Liver (tissue), 9 donors: ENCODE results near the gene TIFAB. TPM values are rescaled to one million over a fixed set of nuclear protein-coding genes. Genes with fewer than 3 reads are reported as not detected.

ENCODE experiments used
- DNase-seq: peaks from one replicate; pipeline ENCODE4 v3.0.0-alpha.2; 2017; ENCODE audit warnings: low spot score
- H3K27ac ChIP-seq, 2 donors: one replicate each; pipeline ENCODE4 v1.7.0; 2013; ENCODE audit warnings: inconsistent platforms in 2 of 2, low read length in 2 of 2, control low read depth in 1 of 2, low read depth in 1 of 2, mild to moderate bottlenecking in 1 of 2
- H3K27me3 ChIP-seq, 4 donors: one replicate each; pipeline versions ENCODE4 v1.6.1 to v1.7.0; 2013; ENCODE audit warnings: low read length in 3 of 4, inconsistent platforms in 1 of 4, mild to moderate bottlenecking in 1 of 4, moderate library complexity in 1 of 4; ENCODE audit not compliant: control insufficient read depth in 4 of 4, insufficient read depth in 4 of 4
- H3K36me3 ChIP-seq, 4 donors: one replicate each; pipeline versions ENCODE4 v1.6.1 to v1.7.0; 2013; ENCODE audit warnings: low read length in 3 of 4, mild to moderate bottlenecking in 3 of 4, low read depth in 1 of 4, moderate library complexity in 1 of 4; ENCODE audit not compliant: control insufficient read depth in 4 of 4, insufficient read depth in 3 of 4
- H3K4me1 ChIP-seq, 4 donors: one replicate each; pipeline versions ENCODE4 v1.6.1 to v1.7.0; 2013; ENCODE audit warnings: low read length in 3 of 4, mild to moderate bottlenecking in 3 of 4, moderate library complexity in 1 of 4; ENCODE audit not compliant: control insufficient read depth in 4 of 4, insufficient read depth in 4 of 4
- H3K4me3 ChIP-seq, 3 donors: one replicate each; pipeline versions ENCODE4 v1.6.1 to v1.7.0; 2013; ENCODE audit warnings: low read length in 3 of 3, control low read depth in 1 of 3, low read depth in 1 of 3, mild to moderate bottlenecking in 1 of 3
- H3K9ac ChIP-seq, 2 donors: one replicate each; pipeline ENCODE4 v1.7.0; 2013; ENCODE audit warnings: low read length in 2 of 2, mild to moderate bottlenecking in 2 of 2, moderate library complexity in 2 of 2, control low read depth in 1 of 2, low read depth in 1 of 2
- H3K9me3 ChIP-seq, 4 donors: one replicate each; pipeline versions ENCODE4 v1.6.1 to v1.7.0; 2013; ENCODE audit warnings: low read length in 3 of 4; ENCODE audit not compliant: control insufficient read depth in 4 of 4
- ATF3 ChIP-seq: IDR thresholded peaks from 2 replicates; pipeline ENCODE4 v1.6.1; 2016; ENCODE audit warnings: antibody characterized with exemption
- CTCF ChIP-seq: fragments of 150-350 bp; IDR thresholded peaks from 2 replicates; pipeline ENCODE4 v1.5.1; 2017; ENCODE audit warnings: improper control_type of control experiment, low read depth, low read length; ENCODE audit not compliant: missing input control
- FOXA1 ChIP-seq: IDR thresholded peaks from 2 replicates; pipeline ENCODE4 v1.6.1; 2016; ENCODE audit warnings: antibody characterized with exemption
- FOXA2 ChIP-seq: IDR thresholded peaks from 2 replicates; pipeline ENCODE4 v1.6.1; 2016; ENCODE audit warnings: antibody characterized with exemption
- GABPA ChIP-seq, 2 donors: IDR thresholded peaks in 1 of 2; conservative IDR thresholded peaks in 1 of 2; 2 replicates each; pipeline ENCODE4 v1.6.1; 2016; ENCODE audit warnings: antibody characterized with exemption in 2 of 2, mild to moderate bottlenecking in 1 of 2, moderate library complexity in 1 of 2
- HNF4A ChIP-seq, 2 donors: conservative IDR thresholded peaks; 2 replicates each; pipeline ENCODE4 v1.6.1; 2016; ENCODE audit warnings: antibody characterized with exemption in 2 of 2, mild to moderate bottlenecking in 2 of 2
- HNF4G ChIP-seq: IDR thresholded peaks from 2 replicates; pipeline ENCODE4 v1.6.1; 2016; ENCODE audit warnings: antibody characterized with exemption
- RAD21 ChIP-seq, 2 donors: IDR thresholded peaks; 2 replicates each; pipeline ENCODE4 v1.6.1; 2016; ENCODE audit warnings: antibody characterized with exemption in 2 of 2, mild to moderate bottlenecking in 2 of 2
- REST ChIP-seq: IDR thresholded peaks from 2 replicates; pipeline ENCODE4 v1.6.1; 2016; ENCODE audit warnings: antibody characterized with exemption, mild to moderate bottlenecking
- SP1 ChIP-seq: IDR thresholded peaks from 2 replicates; pipeline ENCODE4 v1.6.1; 2018; ENCODE audit warnings: antibody characterized with exemption, mild to moderate bottlenecking
- TAF1 ChIP-seq: conservative IDR thresholded peaks from 2 replicates; pipeline ENCODE4 v1.6.1; 2016; ENCODE audit warnings: antibody characterized with exemption, mild to moderate bottlenecking
- YY1 ChIP-seq: IDR thresholded peaks from 2 replicates; pipeline ENCODE4 v1.6.1; 2016; ENCODE audit warnings: antibody characterized with exemption, mild to moderate bottlenecking
- ZBTB33 ChIP-seq: IDR thresholded peaks from 2 replicates; pipeline ENCODE4 v1.6.1; 2016; ENCODE audit warnings: antibody characterized with exemption
- WGBS: extraction: QIAGEN DNeasy Blood & Tissue Kit; methylation state at CpG from one replicate; pipeline ENCODE4 v1.1.7; 2013; 5-methylcytosine and 5-hydroxymethylcytosine counted together
- polyA plus RNA-seq, 2 donors: library from polyadenylated mRNA; stranded (reverse) in 1 of 2; unstranded in 1 of 2; fragments of 200-250 nt in 1 of 2; fragments of >200 nt in 1 of 2; fragmentation: Nextera tagmentation in 1 of 2; extraction: Ambion mirVana in 1 of 2; gene quantifications; one replicate each; pipeline versions ENCODE4 v1.2.1 to v1.2.3, GENCODE V29; 2013 to 2015
- total RNA-seq, 2 donors: library from RNA; depleted of rRNA; stranded (reverse); fragments of >200 nt; gene quantifications; one replicate each; pipeline ENCODE4 v1.2.3, GENCODE V29; 2014
- donor health status: healthy.
- donor health status: healthy.
- donor health status: healthy.
- donor health status: healthy.
- donor health status: healthy.

Gene TIFAB
- total and polyA plus RNA-seq, 4 donors, result 0.02 to 0.47 TPM; not detected in 2

GRCh38 chr5:135439231-135440205 is 12.6 kb downstream of the TIFAB start:
- H3K36me3 ChIP-seq, result no peaks in the 10 kb centered on the region
- H3K9ac ChIP-seq, result no peak overlapping the region
- no peak overlapping the region for H3K4me3 ChIP-seq
- peaks cover 0 to 2% (median 0%) of the 10 kb centered on the region in 4 donors for H3K4me1 ChIP-seq
- H3K27ac ChIP-seq, result no peak overlapping the region
- H3K9me3 ChIP-seq, result no peaks in the 10 kb centered on the region
- H3K27me3 ChIP-seq, result no peaks in the 10 kb centered on the region
- WGBS, result 78% methylated on average over 11 of the region's 11 CpGs
- TF ChIP-seq REST, result no peak
- TF ChIP-seq RAD21 (IDR thresholded peaks at IDR 0.05), result no peak
- TF ChIP-seq FOXA1, result no peak
- no peak for TF ChIP-seq FOXA2
- TF ChIP-seq ATF3, result no peak
- no peak for TF ChIP-seq SP1
- TF ChIP-seq YY1, result no peak
- no peak for TF ChIP-seq GABPA (IDR thresholded peaks at IDR 0.05 in 1 of 2, conservative IDR thresholded peaks at IDR 0.05 in 1 of 2)
- TF ChIP-seq HNF4G, result no peak
- TF ChIP-seq HNF4A (conservative IDR thresholded peaks at IDR 0.05), result no peak
- no peak for TF ChIP-seq CTCF
- no peak for TF ChIP-seq ZBTB33
- TF ChIP-seq TAF1, result no peak
- DNase-seq, result peak; percentile 24
